HEK293T (cell line): ENCODE measurements around the gene PCDHGC4.

ENCODE experiments used
- CTCF ChIA-PET: fragments of 350-600 bp; formaldehyde crosslinking; extraction: SDS; loops from one replicate; lab custom pipeline; 2021; ENCODE audit warnings: antibody characterized with exemption, inconsistent platforms; lab: Yijun Ruan, JAX
- POLR2A ChIA-PET: fragments of 350-600 bp; formaldehyde crosslinking; extraction: SDS; loops from one replicate; lab custom pipeline; 2020; ENCODE audit warnings: antibody characterized with exemption, inconsistent platforms; lab: Yijun Ruan, JAX
- DNase-seq: peaks from one replicate; pipeline ENCODE4 v3.0.0; 2012; ENCODE audit warnings: mixed read lengths; ENCODE audit errors: extremely low spot score
- ARNT ChIP-seq: fragments of 450-650 bp; IDR thresholded peaks from 2 replicates; pipeline ENCODE4 v1.6.1; 2017; ENCODE audit warnings: mild to moderate bottlenecking
- BHLHE40 ChIP-seq: fragments of 450-650 bp; IDR thresholded peaks from 2 replicates; pipeline ENCODE4 v1.6.1; 2016; ENCODE audit warnings: mild to moderate bottlenecking, moderate library complexity, borderline replicate concordance
- CTBP1 ChIP-seq: fragments of 450-650 bp; IDR thresholded peaks from 2 replicates; pipeline ENCODE4 v1.6.1; 2016; ENCODE audit warnings: borderline replicate concordance
- ELF4 ChIP-seq: fragments of 450-650 bp; IDR thresholded peaks from 2 replicates; pipeline ENCODE4 v1.6.1; 2017; ENCODE audit warnings: antibody characterized with exemption
- FOXA1 ChIP-seq: fragments of 450-650 bp; IDR thresholded peaks from 2 replicates; pipeline ENCODE4 v1.6.1; 2016; ENCODE audit warnings: mild to moderate bottlenecking
- FOXK2 ChIP-seq: fragments of 450-650 bp; IDR thresholded peaks from 2 replicates; pipeline ENCODE4 v1.6.1; 2016; ENCODE audit warnings: mild to moderate bottlenecking
- FOXM1 ChIP-seq: fragments of 450-650 bp; IDR thresholded peaks from 2 replicates; pipeline ENCODE4 v1.6.1; 2017; ENCODE audit warnings: mild to moderate bottlenecking, borderline replicate concordance
- HDGF ChIP-seq: fragments of 450-650 bp; IDR thresholded peaks from 2 replicates; pipeline ENCODE4 v1.6.1; 2017; ENCODE audit warnings: antibody characterized with exemption, borderline replicate concordance
- L3MBTL2 ChIP-seq: fragments of 450-650 bp; conservative IDR thresholded peaks from 2 replicates; pipeline ENCODE4 v1.6.1; 2016; ENCODE audit warnings: mild to moderate bottlenecking
- LEF1 ChIP-seq: fragments of 450-650 bp; IDR thresholded peaks from 2 replicates; pipeline ENCODE4 v1.6.1; 2017; ENCODE audit warnings: mild to moderate bottlenecking, borderline replicate concordance
- NFRKB ChIP-seq: fragments of 450-650 bp; IDR thresholded peaks from 2 replicates; pipeline ENCODE4 v1.6.1; 2016; ENCODE audit warnings: mild to moderate bottlenecking, moderate library complexity
- PKNOX1 ChIP-seq: fragments of 450-650 bp; IDR thresholded peaks from 2 replicates; pipeline ENCODE4 v1.6.1; 2016
- SP1 ChIP-seq: fragments of 450-650 bp; IDR thresholded peaks from 2 replicates; pipeline ENCODE4 v1.6.1; 2017
- SUZ12 ChIP-seq: fragments of 450-650 bp; IDR thresholded peaks from 2 replicates; pipeline ENCODE4 v1.6.1; 2016; ENCODE audit warnings: mild to moderate bottlenecking
- TARDBP ChIP-seq: fragments of 450-650 bp; IDR thresholded peaks from 2 replicates; pipeline ENCODE4 v1.6.1; 2016
- ZNF384 ChIP-seq: fragments of 450-650 bp; IDR thresholded peaks from 2 replicates; pipeline ENCODE4 v1.6.1; 2016

The PCDHGC4 gene

GRCh38 chr5:141528291-141528984 is 43.6 kb downstream of the PCDHGC4 start:
- TF ChIP-seq SUZ12 (no peak), FOXA1 (no peak), PKNOX1 (no peak), ELF4 (no peak), BHLHE40 (no peak), CTBP1 (no peak), ZNF384 (no peak), FOXK2 (no peak), HDGF (no peak)
- CTCF ChIA-PET: interaction anchor here (0.9 kb wide), 1 partner anchor 35 kb away, joined by 3 read pairs; no protein-coding TSS in a partner anchor
- no peak for DNase-seq
- POLR2A ChIA-PET: no interaction called here

- POLR2A ChIA-PET: no interaction called here
- no peak for DNase-seq
- CTCF ChIA-PET: interaction anchor here (0.9 kb wide), 1 partner anchor 35 kb away, joined by 3 read pairs; no protein-coding TSS in a partner anchor
- no peak for TF ChIP-seq TARDBP
- no peak for TF ChIP-seq FOXA1
- no peak for TF ChIP-seq BHLHE40
- no peak for TF ChIP-seq LEF1
- TF ChIP-seq SUZ12: no peak
- no peak for TF ChIP-seq L3MBTL2
- TF ChIP-seq PKNOX1: no peak
- TF ChIP-seq FOXK2: no peak
- TF ChIP-seq ELF4: no peak
- no peak for TF ChIP-seq SP1
- no peak for TF ChIP-seq HDGF
- no peak for TF ChIP-seq CTBP1
- no peak for TF ChIP-seq NFRKB
- no peak for TF ChIP-seq ZNF384
- no peak for TF ChIP-seq ARNT
- TF ChIP-seq FOXM1: no peak
Observed at GRCh38 chr5:141529002-141529401, 44.2 kb downstream of the PCDHGC4 start.

- DNase-seq: no peak
- TF ChIP-seq PKNOX1: no peak
- no peak for TF ChIP-seq FOXM1
- TF ChIP-seq ARNT: no peak
- TF ChIP-seq FOXK2: no peak
- TF ChIP-seq SP1: no peak
- TF ChIP-seq HDGF: no peak
- TF ChIP-seq LEF1: no peak
- TF ChIP-seq ZNF384: no peak
- TF ChIP-seq TARDBP: no peak
- no peak for TF ChIP-seq FOXA1
- TF ChIP-seq L3MBTL2: no peak
- TF ChIP-seq CTBP1: no peak
- TF ChIP-seq ELF4: no peak
- no peak for TF ChIP-seq BHLHE40
- no peak for TF ChIP-seq SUZ12
- TF ChIP-seq NFRKB: no peak
- POLR2A ChIA-PET: no interaction called here
- CTCF ChIA-PET: no interaction called here
Observed at GRCh38 chr5:141529873-141530272, 45.0 kb downstream of the PCDHGC4 start.

- ChIA-PET POLR2A (no interaction called here), CTCF (no interaction called here)
- no peak for DNase-seq
- no peak for TF ChIP-seq ARNT
- no peak for TF ChIP-seq BHLHE40
- TF ChIP-seq SUZ12: no peak
- no peak for TF ChIP-seq FOXM1
- TF ChIP-seq PKNOX1: no peak
- no peak for TF ChIP-seq FOXA1
- TF ChIP-seq ELF4: no peak
- no peak for TF ChIP-seq NFRKB
- no peak for TF ChIP-seq SP1
- TF ChIP-seq TARDBP: no peak
- no peak for TF ChIP-seq HDGF
- no peak for TF ChIP-seq CTBP1
- TF ChIP-seq LEF1: no peak
Observed at GRCh38 chr5:141532726-141533125, 47.9 kb downstream of the PCDHGC4 start.

- ChIA-PET CTCF (interaction anchor here (0.7 to 1.1 kb wide), 3 partner anchors 9 to 113 kb away, joined by 3 to 4 read pairs (median 3); partner anchors contain the start of gene PCDHGA11), POLR2A (no interaction called here)
- TF ChIP-seq L3MBTL2 (no peak), NFRKB (no peak), HDGF (no peak), BHLHE40 (no peak), FOXA1 (no peak), SUZ12 (no peak), TARDBP (no peak), LEF1 (no peak), SP1 (no peak), FOXK2 (no peak), ZNF384 (no peak), CTBP1 (no peak)
- DNase-seq: no peak
Observed at GRCh38 chr5:141533897-141534296, 49.1 kb downstream of the PCDHGC4 start.
